Left lobe of liver (tissue), 2 donors: ENCODE data around the gene EFNA2. TPM values are rescaled to one million over a fixed set of nuclear protein-coding genes. Genes with fewer than 3 reads are reported as not detected.

Experiments used
- ATAC-seq: fragments of 200-7000 bp; cut with Tn5 transposase; one replicate; pipeline ENCODE4 v1.9.1; 2020; ENCODE audit warnings: mild to moderate bottlenecking, moderate library complexity
- DNase-seq: peaks from one replicate; pipeline ENCODE4 v3.0.0-alpha.2; 2020; ENCODE audit warnings: low spot score
- total RNA-seq: library from RNA; stranded (reverse); gene quantifications from one replicate; pipeline ENCODE4 v1.2.1, GENCODE V29; 2021
- donor health status: DM: no; HTN: no; CAD: no; lungs with moderate emphysema.
- donor health status: DM: no; HTN: yes; CAD: no.

EFNA2 gene
- total RNA-seq, 1 donor from 2014 or later: 8.6 TPM

- DNase-seq (no peak), ATAC-seq (no peak)
Observed at GRCh38 chr19:1282588-1283206, 3.0 kb upstream of the EFNA2 start.

GRCh38 chr19:1283207-1283916 lies 2.3 kb upstream of the EFNA2 start:
- DNase-seq (peak; percentile 88), ATAC-seq (peak; percentile 68)

- no peak for ATAC-seq
- DNase-seq: no peak
Observed at GRCh38 chr19:1283917-1284292, 1.8 kb upstream of the EFNA2 start.

- ATAC-seq: peak; percentile 60
- peak; percentile 85 for DNase-seq
Observed at GRCh38 chr19:1284293-1284978, 1.2 kb upstream of the EFNA2 start.

- no peak for ATAC-seq
Observed at GRCh38 chr19:1284979-1285736, 515 bp upstream of the EFNA2 start.

GRCh38 chr19:1286487-1287353 lies 1.0 kb downstream of the EFNA2 start:
- no peak for DNase-seq
- ATAC-seq: no peak

More at GRCh38 chr19:1284979-1285736, 515 bp upstream of the EFNA2 start:
- DNase-seq: peak; percentile 68

GRCh38 chr19:1287354-1288225 lies 1.9 kb downstream of the EFNA2 start:
- DNase-seq: no peak

GRCh38 chr19:1288226-1288612 lies 2.5 kb downstream of the EFNA2 start:
- DNase-seq: no peak
- no peak for ATAC-seq

More at GRCh38 chr19:1287354-1288225, 1.9 kb downstream of the EFNA2 start:
- ATAC-seq: no peak

GRCh38 chr19:1288833-1289685 lies 3.4 kb downstream of the EFNA2 start:
- ATAC-seq (no peak), DNase-seq (no peak)

- ATAC-seq (no peak), DNase-seq (no peak)
Observed at GRCh38 chr19:1289686-1290025, 4.0 kb downstream of the EFNA2 start.

GRCh38 chr19:1290196-1290702 lies 4.6 kb downstream of the EFNA2 start:
- DNase-seq (no peak), ATAC-seq (no peak)

- ATAC-seq (no peak), DNase-seq (no peak)
Observed at GRCh38 chr19:1290703-1291651, 5.3 kb downstream of the EFNA2 start.

GRCh38 chr19:1291761-1292418 lies 6.2 kb downstream of the EFNA2 start:
- DNase-seq (peak; percentile 79), ATAC-seq (peak; percentile 84)

GRCh38 chr19:1292419-1293151 lies 6.9 kb downstream of the EFNA2 start:
- DNase-seq (no peak), ATAC-seq (no peak)

GRCh38 chr19:1293782-1294604 lies 8.3 kb downstream of the EFNA2 start:
- ATAC-seq: no peak
- no peak for DNase-seq
